BLaER1 (cell line): Measurements from ENCODE around the gene SLC6A3.

ENCODE experiments used
- H3K27ac ChIP-seq: shearing (Covaris generic); formaldehyde crosslinking; 2 replicates; pipeline ENCODE4 v1.8.1; 2022
- H3K27me3 ChIP-seq: shearing (Covaris generic); formaldehyde crosslinking; 2 replicates; pipeline ENCODE4 v1.8.1; 2022
- H3K36me3 ChIP-seq: shearing (Covaris generic); formaldehyde crosslinking; 2 replicates; pipeline ENCODE4 v1.8.1; 2022
- H3K4me1 ChIP-seq: shearing (Covaris generic); formaldehyde crosslinking; 2 replicates; pipeline ENCODE4 v1.8.1; 2022
- H3K4me2 ChIP-seq: shearing (Covaris generic); formaldehyde crosslinking; 2 replicates; pipeline ENCODE4 v1.8.1; 2022
- H3K4me3 ChIP-seq: shearing (Covaris generic); formaldehyde crosslinking; 2 replicates; pipeline ENCODE4 v1.8.1; 2022
- H3K9ac ChIP-seq: shearing (Covaris generic); formaldehyde crosslinking; 2 replicates; pipeline ENCODE4 v1.8.1; 2022
- H3K9me3 ChIP-seq: shearing (Covaris generic); formaldehyde crosslinking; 2 replicates; pipeline ENCODE4 v1.8.1; 2022
- H4K20me1 ChIP-seq: shearing (Covaris generic); formaldehyde crosslinking; 2 replicates; pipeline ENCODE4 v1.8.1; 2022
- Cebpa-rat ChIP-seq: shearing (Covaris generic); IDR thresholded peaks from 2 replicates; pipeline ENCODE4 v1.8.1; 2022

Gene SLC6A3

DNA sequence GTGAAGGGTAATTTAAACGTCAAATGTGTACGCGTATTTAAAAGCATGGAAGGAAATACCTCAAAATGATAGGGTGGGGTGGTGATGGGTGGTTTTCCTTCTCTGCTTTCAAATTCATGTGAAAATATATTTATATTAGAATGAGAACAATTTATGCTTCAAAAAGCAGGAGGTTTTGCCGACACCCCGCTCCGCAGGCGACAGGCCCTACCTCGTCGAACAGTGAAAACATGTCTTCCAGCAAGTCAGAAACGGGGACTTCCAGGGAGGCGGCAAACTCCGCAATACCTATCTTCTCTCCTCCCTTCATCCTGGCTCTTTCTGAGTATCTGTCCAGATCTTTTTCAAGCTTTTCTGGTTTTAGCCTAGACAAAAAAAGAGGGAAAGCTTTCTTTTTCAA, 28.5 kb upstream of the SLC6A3 start:
- Histone ChIP-seq H3K36me3 (peaks cover 89% of the 10 kb centered on the region), H3K4me1 (peaks cover 30% of the 10 kb centered on the region), H3K4me3 (no peak overlapping the region), H3K27ac (no peak overlapping the region), H3K4me2 (no peak overlapping the region), H4K20me1 (peaks cover 5% of the 10 kb centered on the region; the same call in 1 of the 2 replicates), H3K9ac (no peak overlapping the region), H3K9me3 (no peaks in the 10 kb centered on the region), H3K27me3 (no peaks in the 10 kb centered on the region)
- TF ChIP-seq Cebpa-rat, result no peak

DNA sequence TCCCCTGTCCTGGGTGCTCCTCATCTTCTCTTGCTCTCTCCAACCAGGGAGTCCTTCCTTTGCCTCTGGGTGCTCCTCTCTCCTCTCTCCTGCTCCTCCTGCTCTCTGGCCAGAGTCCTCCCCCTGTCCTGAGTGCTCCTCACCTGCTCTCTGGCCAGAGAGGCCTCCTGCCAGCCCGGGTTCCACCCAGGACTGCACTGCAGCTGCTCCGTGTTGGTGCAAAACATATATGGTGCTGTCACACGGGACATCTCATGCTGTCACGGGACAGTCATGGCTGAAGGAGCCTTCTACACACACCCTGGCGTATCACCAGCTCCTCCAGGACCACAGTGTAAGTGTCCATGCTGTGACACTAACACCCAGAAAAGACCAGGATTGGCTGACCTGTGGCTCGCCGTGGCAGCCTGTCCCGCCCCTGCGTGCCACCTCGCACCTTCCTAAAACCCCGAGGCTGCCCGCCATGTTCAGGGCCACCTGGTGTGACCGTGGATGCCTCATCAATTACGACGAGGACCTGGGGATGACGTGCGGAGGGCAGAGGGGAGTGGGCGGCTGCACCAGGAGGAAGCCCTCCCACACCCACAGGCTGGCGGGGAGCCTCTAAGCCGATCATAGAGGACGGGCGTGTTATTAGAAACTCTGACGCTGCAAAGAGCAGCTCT, 27.9 kb upstream of the SLC6A3 start:
- Histone ChIP-seq H3K36me3 (peaks cover 83% of the 10 kb centered on the region), H3K9ac (no peak overlapping the region), H3K4me3 (no peak overlapping the region)

DNA sequence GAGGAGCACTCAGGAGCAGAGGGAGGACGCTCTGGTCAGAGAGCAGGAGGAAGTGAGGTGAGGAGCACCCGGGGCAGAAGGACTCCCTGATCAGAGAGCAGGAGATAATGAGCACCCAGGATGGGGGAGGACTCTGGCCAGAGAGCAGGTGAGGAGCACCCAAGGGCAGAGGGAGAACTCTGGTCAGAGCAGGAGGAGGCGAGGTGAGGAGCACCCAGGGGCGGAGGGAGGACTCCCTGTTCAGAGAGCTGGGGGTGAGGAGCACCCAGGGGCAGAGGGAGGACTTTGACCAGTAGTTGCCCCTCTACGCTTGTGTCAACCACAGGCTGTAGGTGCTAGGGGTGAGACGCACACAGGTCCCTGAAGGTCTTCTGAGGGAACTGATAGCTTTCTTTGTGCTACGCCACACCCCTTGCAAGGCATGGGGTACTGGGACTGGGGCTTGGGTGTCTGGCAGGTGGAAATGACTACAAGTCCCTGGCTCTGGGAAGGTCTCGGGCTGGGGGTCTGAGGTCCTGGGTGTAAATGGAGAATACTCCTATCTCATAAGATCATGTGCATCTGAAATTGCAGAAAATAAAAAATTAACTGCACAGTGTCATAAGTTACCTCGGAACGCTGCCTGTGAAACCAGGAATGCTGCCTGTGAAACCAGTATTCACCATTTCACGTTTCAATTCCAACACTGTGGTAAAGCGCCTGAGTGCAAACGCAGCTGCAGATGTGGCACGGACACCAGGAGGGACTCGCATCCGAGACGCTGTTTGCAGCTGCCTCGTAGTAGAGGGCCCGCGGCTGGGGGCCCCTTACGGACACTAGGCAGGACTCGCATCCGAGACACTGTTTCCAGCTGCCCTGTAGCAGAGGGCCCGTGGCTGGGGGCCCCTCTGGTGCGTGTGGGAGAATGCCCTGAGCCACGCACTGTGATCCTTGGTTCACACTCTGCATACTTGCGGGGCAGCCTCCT, 27.0 kb upstream of the SLC6A3 start:
- Histone ChIP-seq H3K9me3 (no peaks in the 10 kb centered on the region), H3K27ac (no peak overlapping the region), H3K36me3 (peaks cover 86% of the 10 kb centered on the region), H3K27me3 (no peaks in the 10 kb centered on the region), H3K4me1 (peaks cover 23% of the 10 kb centered on the region), H4K20me1 (peaks cover 4% of the 10 kb centered on the region; the same call in 1 of the 2 replicates), H3K9ac (no peak overlapping the region), H3K4me3 (no peak overlapping the region), H3K4me2 (no peak overlapping the region)
- TF ChIP-seq Cebpa-rat, result no peak

More for the DNA sequence above, 27.9 kb upstream of the SLC6A3 start:
- peaks cover 30% of the 10 kb centered on the region for H3K4me1 ChIP-seq
- TF ChIP-seq Cebpa-rat, result no peak
- H3K27me3 ChIP-seq, result no peaks in the 10 kb centered on the region
- no peaks in the 10 kb centered on the region for H3K9me3 ChIP-seq
- H3K4me2 ChIP-seq, result no peak overlapping the region
- no peak overlapping the region for H3K27ac ChIP-seq
- peaks cover 5% of the 10 kb centered on the region; the same call in 1 of the 2 replicates for H4K20me1 ChIP-seq

DNA sequence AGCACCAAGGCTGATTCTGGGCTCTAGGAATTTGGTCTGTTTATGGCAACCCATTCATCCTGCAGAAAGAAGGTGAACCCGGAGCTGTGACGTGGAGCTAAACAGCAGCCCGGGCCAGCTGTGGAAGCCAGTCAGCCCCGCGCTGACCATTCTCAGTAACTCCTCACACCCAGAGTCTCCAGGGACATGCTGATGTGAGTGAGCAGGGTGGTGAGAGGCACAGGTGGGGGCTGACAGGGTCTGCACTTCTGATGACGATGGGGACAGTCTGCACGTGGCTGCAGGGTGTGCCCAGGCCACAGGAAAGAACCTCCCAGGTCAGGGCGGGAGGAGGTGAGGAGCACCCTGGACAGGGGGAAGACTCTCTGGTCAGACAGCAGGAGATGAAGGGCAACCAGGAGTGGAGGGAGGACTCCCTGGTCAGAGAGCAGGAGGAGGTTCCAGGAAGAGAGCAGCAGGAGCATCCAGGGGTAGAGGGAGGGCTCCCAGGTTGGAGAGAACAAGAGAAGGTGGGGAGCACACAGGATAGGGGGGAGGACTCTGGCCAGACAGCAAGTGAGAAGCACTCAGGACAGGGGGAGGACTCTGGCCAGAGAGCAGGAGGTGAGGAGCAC, 26.1 kb upstream of the SLC6A3 start:
- H3K36me3 ChIP-seq, result peaks cover 86% of the 10 kb centered on the region
- no peak overlapping the region for H3K4me3 ChIP-seq
- peaks cover 6% of the 10 kb centered on the region for H3K9me3 ChIP-seq
- no peak overlapping the region for H3K9ac ChIP-seq
- H3K27me3 ChIP-seq, result no peaks in the 10 kb centered on the region
- no peak overlapping the region for H3K27ac ChIP-seq
- H4K20me1 ChIP-seq, result no peaks in the 10 kb centered on the region
- TF ChIP-seq Cebpa-rat, result no peak
- H3K4me2 ChIP-seq, result no peak overlapping the region
- H3K4me1 ChIP-seq, result peaks cover 14% of the 10 kb centered on the region; the same call in 1 of the 2 replicates

DNA sequence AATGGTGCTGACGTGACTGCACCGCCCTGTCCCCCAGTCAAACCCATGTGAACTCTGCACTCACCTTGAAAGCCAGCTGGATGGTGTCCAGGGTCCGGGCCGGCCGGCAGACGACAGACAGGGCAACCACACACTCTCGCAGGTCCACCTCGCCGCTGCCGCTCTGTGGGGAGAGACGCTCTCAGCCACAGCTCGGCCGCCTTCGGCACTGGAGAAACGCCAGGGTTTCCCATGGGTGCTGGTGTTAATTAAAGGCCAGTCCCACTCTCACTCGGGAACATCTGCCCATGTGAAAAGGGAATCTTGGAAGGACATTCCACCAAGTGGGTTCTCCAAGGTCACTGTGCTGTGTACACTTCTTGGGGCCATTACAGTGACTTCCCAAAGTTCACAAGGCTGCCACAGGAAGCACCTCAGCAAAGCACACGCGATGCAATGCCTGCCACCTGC, 25.5 kb upstream of the SLC6A3 start:
- TF ChIP-seq Cebpa-rat, result no peak
- Histone ChIP-seq H3K9ac (no peak overlapping the region), H3K4me2 (no peak overlapping the region), H3K27me3 (no peaks in the 10 kb centered on the region), H3K4me1 (peaks cover 14% of the 10 kb centered on the region; the same call in 1 of the 2 replicates), H3K27ac (no peak overlapping the region), H4K20me1 (no peaks in the 10 kb centered on the region), H3K36me3 (peaks cover 86% of the 10 kb centered on the region), H3K9me3 (peaks cover 11% of the 10 kb centered on the region), H3K4me3 (no peak overlapping the region)

DNA sequence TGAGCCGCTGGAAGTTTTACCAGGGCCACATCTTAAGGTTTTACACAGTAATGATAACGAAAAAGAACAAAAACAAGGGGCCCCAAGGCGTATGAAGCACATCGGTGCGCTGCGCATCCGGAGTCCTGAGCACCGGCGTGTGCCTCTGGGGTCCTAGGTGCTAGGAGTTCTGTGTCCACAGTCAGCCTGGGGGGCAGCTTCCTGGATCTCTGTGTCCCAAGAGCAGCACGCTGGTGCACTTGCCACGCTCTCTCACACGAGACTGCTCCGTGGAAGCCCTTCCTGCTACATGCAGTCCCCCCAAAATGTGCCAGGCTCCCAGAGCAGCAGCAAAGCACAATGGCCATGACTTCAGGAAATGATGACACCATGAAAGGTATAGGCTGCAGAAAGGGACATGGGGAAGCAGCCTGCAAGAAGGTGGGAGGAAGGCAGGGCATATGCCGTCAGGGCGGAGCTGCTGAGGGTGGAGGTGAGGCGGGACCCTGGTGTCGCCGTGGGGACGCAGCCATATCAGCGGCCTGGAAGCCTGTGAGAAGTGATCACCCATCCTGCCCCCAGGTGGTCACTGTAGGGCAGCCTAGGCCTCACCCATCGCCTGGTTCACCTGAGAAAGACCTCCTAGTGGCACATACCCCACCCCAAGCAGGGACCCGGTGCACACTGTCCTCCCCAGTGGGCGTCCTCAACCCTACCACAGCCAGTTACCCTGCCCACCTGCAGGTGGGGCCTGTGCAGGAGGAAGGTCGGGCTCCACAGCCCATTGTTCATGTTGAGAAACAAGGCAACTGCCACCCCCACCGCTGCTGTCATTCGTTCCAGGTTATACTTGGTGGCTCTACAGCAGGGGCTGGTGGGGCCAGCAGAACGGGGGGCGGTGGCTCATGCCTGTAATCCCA, 23.6 kb upstream of the SLC6A3 start:
- peaks cover 14% of the 10 kb centered on the region; the same call in 1 of the 2 replicates for H3K4me1 ChIP-seq
- no peak for TF ChIP-seq Cebpa-rat
- H3K27ac ChIP-seq, result no peak overlapping the region
- H3K27me3 ChIP-seq, result no peaks in the 10 kb centered on the region
- H3K9me3 ChIP-seq, result peaks cover 16% of the 10 kb centered on the region
- H4K20me1 ChIP-seq, result no peaks in the 10 kb centered on the region
- H3K36me3 ChIP-seq, result peaks cover 85% of the 10 kb centered on the region
- H3K4me2 ChIP-seq, result no peak overlapping the region
- no peak overlapping the region for H3K9ac ChIP-seq
- no peak overlapping the region for H3K4me3 ChIP-seq

DNA sequence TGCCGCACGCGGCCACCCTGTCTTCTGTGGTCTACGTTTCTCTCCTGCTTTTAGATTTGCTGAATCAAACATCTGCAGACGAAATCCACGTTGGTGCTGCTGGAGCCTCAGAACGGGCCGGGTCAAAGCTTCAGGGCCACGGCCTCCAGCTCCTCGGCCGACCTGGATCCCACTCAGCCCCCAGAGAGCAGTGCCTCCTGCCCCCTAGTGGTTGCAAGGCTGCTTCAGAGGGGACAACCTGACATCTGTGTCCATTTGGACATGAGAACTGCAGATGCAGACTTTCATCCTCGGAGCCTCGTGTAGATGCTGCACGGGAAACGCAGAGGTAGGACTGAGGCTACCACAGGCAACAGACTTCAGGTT, 23.0 kb upstream of the SLC6A3 start:
- Histone ChIP-seq H3K4me2 (no peak overlapping the region), H3K27me3 (no peaks in the 10 kb centered on the region), H3K36me3 (peaks cover 85% of the 10 kb centered on the region)

DNA sequence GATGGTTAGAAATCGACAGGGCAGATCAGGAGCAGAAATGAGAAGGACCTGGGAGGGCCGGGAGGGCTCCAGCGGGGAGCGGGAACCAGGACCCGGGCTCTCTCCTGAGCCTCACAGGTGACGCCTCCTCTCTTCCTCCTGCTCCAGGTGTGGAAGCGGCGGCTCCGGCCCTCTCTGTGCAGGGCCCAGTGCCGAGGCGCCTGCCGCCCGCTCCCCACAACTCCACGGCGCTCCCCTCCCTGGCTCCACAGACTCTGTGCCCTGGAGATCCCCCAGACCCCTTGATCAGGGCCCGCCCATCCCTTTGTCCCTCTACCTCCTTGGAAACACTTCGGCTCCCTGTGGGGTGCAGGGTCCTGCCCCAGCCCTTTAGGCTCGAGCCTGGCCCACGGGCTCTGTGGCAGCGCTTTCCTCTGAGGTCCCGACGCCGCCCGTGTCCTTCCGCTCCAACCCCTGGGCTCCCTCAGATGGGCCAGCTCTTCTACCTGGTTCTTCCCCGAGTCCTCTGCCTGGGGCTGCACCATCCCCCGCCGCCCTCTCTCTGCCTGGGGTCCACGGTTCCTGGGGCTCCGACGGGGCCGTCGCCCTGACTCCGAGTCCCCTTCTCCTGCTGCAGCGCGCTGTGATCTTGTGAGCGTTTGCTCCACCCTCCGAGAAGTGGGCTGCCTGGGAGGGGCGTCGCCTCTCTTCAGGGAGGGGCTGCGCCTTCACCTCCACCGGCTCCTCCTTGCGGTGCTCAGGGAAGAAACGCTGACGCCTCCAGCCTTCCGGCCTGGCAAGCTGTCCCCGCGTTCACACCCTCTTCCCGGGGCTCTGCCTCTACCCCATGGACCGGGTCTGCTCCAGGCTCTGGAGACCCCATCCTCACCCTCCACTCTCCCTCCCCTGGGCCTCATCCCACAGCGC, 22.4 kb upstream of the SLC6A3 start:
- Histone ChIP-seq H3K27me3 (no peaks in the 10 kb centered on the region), H3K36me3 (peaks cover 85% of the 10 kb centered on the region), H3K4me2 (no peak overlapping the region), H3K27ac (no peak overlapping the region), H3K9me3 (peaks cover 16% of the 10 kb centered on the region), H4K20me1 (no peaks in the 10 kb centered on the region), H3K4me1 (peaks cover 14% of the 10 kb centered on the region; the same call in 1 of the 2 replicates), H3K4me3 (no peak overlapping the region), H3K9ac (no peak overlapping the region)
- no peak for TF ChIP-seq Cebpa-rat

More for the DNA sequence above, 23.0 kb upstream of the SLC6A3 start:
- Histone ChIP-seq H3K4me3 (no peak overlapping the region), H3K9ac (no peak overlapping the region), H3K4me1 (peaks cover 14% of the 10 kb centered on the region; the same call in 1 of the 2 replicates), H3K9me3 (peaks cover 16% of the 10 kb centered on the region), H4K20me1 (no peaks in the 10 kb centered on the region), H3K27ac (no peak overlapping the region)
- no peak for TF ChIP-seq Cebpa-rat
